Choroid plexus epithelial cell (primary cell): ENCODE measurements around the gene PDZD2.

Experiments used
- DNase-seq: peaks from one replicate; pipeline ENCODE4 v3.0.0-alpha.2; 2010; ENCODE audit warnings: low read depth
- H3K4me3 ChIP-seq: 2 replicates; pipeline ENCODE4 v1.5.1; 2011; ENCODE audit warnings: low read depth, mild to moderate bottlenecking, control low read depth, low read length, moderate library complexity
- TF ChIP-seq, protein P1 (sequence below): conservative IDR thresholded peaks from 2 replicates; pipeline ENCODE4 v1.5.1; 2011; ENCODE audit warnings: low read depth, mild to moderate bottlenecking, control low read depth, inconsistent platforms, low read length, moderate library complexity

PDZD2 gene

DNA sequence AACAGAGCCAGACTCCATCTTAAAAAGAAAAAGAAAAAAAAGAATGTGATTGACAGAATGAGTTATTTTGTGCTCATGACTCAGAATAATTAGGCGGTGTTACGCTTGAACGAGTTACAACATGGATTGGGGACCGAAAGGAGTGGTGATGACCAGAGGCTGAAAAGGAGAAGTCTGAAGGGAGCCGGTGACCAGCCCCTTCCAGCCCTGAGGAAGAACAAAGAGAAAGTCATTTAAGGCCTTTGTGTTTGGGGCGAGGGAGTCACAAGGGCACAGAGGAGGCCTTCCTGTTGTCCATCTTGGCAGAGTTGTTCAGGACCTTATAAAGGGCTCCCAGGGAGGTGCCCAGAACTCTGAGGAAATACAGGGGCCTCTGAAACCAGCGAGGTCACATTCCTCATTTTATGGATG lies 403.6 kb downstream of the PDZD2 start:
- no peak for DNase-seq
- no peak overlapping the region for H3K4me3 ChIP-seq
- TF ChIP-seq, protein P1, sequence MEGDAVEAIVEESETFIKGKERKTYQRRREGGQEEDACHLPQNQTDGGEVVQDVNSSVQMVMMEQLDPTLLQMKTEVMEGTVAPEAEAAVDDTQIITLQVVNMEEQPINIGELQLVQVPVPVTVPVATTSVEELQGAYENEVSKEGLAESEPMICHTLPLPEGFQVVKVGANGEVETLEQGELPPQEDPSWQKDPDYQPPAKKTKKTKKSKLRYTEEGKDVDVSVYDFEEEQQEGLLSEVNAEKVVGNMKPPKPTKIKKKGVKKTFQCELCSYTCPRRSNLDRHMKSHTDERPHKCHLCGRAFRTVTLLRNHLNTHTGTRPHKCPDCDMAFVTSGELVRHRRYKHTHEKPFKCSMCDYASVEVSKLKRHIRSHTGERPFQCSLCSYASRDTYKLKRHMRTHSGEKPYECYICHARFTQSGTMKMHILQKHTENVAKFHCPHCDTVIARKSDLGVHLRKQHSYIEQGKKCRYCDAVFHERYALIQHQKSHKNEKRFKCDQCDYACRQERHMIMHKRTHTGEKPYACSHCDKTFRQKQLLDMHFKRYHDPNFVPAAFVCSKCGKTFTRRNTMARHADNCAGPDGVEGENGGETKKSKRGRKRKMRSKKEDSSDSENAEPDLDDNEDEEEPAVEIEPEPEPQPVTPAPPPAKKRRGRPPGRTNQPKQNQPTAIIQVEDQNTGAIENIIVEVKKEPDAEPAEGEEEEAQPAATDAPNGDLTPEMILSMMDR, result no peak

DNA sequence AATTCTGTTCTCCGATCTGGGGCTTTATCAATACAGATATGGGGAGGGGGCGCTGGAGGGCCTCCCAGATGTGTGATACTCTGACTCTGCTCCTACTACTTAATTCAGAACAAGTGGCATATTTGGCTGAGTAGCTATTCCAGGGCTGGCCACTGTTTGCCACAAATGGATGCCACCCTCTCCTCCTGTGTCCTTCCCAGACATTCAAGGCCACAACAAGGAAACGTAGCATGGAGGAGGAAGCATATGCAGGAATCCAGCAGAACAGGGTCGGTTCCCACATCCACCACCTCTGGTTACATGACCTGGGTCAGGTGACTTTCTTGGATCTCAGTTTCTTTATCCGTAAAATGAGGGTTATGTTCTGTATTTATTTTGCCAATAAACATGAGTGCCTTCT lies 404.2 kb downstream of the PDZD2 start:
- H3K4me3 ChIP-seq, result no peak overlapping the region
- DNase-seq, result no peak
- TF ChIP-seq, protein P1, result no peak

DNA sequence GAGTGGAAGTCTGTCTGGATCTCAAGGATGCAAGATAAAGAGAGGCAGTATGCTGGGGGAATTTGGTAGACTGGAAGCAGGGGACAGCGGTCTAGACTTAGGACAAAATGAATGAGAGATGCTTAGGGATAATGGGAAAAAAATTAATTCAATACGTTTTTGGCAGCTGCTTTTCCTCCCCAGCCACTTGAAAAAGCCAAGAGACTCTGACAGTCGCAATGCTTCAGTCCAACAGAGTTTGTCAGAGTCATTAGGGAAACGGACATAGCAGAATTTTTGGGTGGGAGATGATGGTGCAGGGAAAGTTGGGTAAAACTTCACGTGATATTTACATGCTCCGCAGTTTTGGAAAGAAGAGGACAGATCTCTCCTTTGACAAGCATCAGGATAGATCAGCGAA lies 405.5 kb downstream of the PDZD2 start:
- no peak for DNase-seq
- TF ChIP-seq, protein P1, result no peak
- H3K4me3 ChIP-seq, result no peak overlapping the region

DNA sequence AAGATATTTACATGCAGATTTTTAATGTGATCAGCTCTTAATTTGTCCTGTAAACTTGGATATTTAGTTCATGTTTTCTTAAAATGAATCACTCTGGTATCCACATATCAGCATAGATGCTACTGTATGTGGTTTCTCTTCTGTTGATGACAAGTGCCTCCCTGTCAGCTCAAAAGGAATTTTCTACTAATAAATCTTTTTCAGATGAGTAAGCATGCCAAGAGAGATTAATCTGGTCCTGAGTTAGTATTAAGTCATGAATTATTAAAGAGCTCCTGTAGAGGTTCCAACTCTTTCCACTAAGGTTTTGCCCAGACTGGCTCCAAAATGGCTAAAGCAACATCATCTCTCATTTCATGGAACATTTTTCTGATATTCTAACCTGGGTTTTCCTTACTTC lies 406.0 kb downstream of the PDZD2 start:
- TF ChIP-seq, protein P1, result no peak
- no peak overlapping the region for H3K4me3 ChIP-seq
- peak; percentile 69 for DNase-seq

DNA sequence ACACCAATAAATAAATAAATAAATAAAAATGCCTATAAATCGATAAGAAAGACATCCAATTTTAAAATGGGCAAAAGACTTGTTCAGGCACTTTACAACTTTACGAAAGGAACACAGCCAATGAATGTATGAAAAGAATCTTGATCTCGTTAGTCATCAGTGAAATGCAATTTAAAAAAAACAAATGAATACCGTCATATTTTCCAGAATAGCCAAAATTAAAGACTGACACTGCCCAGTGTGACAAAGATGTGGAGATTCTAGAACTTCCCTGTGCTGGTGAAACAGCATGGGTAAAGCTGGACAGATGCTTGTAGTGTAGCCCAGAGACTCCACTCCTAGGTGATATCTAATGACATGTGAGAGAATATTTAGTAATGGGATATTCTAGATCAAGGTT lies 408.1 kb downstream of the PDZD2 start:
- TF ChIP-seq, protein P1, result no peak
- no peak for DNase-seq
- H3K4me3 ChIP-seq, result no peak overlapping the region

DNA sequence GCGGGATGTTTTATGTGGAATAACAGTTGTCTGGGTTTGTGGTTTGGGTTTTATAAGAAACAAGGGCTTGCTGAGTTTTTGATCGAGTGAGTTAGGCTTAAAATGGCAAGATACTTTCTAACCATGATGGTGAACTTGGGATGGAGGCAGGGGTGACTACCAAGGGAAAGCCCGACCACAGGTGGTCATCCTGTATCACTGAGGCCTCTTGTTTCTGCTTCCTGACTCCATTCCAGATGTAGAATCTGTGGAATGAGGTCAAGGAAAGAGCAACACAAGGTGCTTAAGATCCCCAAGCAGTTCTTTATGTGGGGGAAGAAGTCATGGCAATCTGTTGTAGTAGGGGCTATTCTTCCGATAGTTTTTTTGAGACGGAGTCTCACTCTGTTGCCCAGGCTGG lies 412.9 kb downstream of the PDZD2 start:
- H3K4me3 ChIP-seq, result no peak overlapping the region
- TF ChIP-seq, protein P1, result no peak
- DNase-seq, result no peak

DNA sequence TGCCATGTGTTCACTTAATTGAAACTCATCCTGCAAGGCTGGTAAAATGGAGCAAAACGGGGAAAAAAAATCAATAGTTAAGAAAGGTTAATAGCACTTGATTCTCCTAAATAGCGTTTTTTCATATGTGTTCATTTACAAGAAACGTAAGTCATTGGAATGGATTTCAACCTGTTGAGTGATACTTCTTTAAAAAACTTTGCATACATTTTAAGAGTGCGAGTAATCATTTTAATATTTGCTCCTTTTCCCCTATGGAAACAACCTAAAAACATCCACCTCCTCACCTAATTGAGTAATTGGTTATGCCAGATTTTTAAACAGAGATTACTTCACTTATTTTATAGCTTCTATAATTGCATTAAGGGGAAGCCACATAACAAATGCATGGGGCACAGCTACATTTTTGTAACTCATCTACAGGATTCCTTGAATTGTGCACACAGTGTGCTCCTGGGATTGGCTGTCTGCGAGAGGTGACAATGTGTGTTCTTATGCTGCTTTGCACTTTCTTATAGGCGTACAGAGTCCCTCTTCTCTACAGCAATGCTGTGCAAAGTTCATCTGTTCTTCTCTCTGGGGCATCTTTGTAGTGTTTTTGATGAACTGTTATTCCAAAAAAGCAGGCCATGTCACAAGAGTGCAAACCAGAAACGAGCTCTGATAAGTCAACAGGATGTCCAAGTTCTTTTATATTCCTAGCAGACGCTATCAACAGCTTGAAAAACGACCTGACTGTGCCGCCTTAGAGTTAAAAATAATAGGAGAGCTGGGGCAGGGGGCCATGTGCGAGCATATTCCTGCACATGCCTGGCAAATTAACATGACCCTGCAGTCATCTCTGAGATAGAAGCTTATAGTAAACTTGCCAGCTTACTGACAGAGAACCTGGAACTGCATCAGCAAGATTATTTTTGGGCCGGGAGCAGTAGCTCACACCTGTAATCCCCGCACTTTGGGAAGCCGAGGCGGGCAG lies 417.2 kb downstream of the PDZD2 start:
- no peak overlapping the region for H3K4me3 ChIP-seq
- TF ChIP-seq, protein P1, result no peak
- no peak for DNase-seq
